Fibroblast of peridontal ligament (primary cell): ENCODE measurements around the gene UBE2QL1.

ENCODE experiments used
- DNase-seq: peaks from one replicate; pipeline ENCODE4 v3.0.0-alpha.2; 2010; ENCODE audit errors: extremely low read depth

The UBE2QL1 gene

DNA sequence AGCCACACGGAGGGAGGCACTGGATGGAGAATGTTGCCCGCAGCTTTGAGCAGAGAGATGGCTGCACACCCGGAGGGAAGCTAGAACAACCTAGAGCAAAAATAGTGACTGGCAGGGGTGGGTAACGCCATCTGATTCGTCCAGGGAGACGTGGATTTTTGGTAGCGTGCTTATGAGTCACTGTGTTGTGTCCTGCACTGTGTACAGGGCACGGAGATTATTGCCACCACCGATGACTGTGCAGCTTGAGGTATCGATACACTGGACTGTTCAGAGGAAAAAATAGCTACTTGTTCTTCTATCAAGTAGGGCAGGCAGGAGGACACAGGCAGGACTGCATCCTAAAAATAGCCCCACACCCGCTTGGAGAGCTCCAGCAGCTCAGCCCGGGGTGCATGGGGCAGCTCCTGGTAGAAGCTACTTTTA is 6.0 kb downstream of the UBE2QL1 start:
- no peak for DNase-seq

DNA sequence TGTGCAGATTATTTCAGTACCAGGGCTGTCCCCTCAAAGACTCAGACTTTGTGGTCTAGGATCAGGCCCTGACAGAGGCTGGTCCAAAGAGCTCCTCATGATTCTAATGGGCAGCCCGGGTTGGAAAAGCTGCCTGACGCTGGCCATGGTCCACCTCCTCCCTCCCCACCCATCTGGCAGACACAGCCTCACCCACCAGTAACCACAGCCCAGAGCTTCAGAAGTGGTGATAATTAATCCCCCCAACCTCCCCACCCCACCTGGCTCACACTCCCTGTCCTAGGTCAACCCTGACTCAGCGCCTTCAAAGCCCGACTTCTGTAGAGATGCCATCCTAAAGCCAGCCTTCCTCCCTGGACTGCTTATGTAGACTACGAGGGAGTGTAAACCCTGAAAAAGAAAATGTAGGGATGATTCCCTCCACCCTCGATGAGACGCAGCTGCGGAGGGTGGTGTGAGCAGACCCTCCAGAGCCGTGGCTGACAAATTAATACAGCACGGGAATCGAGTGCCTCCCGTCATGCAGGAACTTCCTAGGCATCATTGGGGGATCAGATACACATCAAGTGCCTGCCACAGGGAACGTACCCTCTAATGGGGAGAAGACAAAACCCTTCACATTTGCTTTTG is 7.0 kb downstream of the UBE2QL1 start:
- no peak for DNase-seq

GRCh38 chr5:6456766-6457370 is 8.2 kb downstream of the UBE2QL1 start:
- no peak for DNase-seq

DNA sequence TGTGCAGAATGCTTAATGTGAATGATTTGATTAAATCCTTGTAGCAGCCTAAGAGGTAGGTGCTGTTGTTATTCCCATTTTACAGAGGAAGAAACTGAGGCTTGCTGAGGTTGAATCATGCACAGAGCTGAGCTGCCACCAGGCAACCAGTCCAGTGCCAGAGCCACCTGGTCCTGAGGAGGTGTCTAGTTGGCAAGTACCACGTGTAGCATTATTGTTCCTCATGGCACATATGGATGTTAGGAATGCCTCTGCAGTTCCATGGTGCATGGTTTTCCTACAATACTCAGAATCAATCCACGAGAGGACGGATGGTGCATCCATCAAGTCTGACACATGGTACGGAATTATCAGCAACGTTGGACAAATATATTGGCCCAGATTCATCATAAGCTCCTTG is 8.9 kb downstream of the UBE2QL1 start:
- DNase-seq, result no peak

GRCh38 chr5:6458833-6459232 is 10.2 kb downstream of the UBE2QL1 start:
- DNase-seq, result no peak

- DNase-seq, result no peak
These were observed 11.2 kb downstream of the UBE2QL1 start for GRCh38 chr5:6459896-6460295.

DNA sequence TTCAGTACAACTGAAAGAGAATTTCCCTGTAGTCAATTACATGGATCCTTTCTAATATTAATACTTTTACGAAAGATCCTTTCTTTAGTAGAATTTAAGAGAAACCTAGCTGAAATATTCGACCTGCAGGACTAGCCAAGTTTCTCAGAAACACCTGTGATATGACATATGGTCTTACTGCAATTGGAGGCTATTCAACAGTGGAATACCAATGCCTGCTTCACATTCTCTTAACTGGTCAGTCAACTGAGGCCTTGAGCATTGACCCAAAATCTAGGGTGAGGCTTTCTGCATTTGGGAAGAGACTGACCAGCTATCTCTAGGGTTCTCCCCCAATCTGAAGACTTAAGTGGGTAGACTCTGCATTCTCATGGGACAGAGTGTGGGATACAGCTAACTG is 12.3 kb downstream of the UBE2QL1 start:
- no peak for DNase-seq

- DNase-seq, result no peak
These were observed 13.4 kb downstream of the UBE2QL1 start for GRCh38 chr5:6461793-6462650.

GRCh38 chr5:6462671-6463070 is 14.0 kb downstream of the UBE2QL1 start:
- DNase-seq, result no peak

- no peak for DNase-seq
These were observed 15.8 kb downstream of the UBE2QL1 start for GRCh38 chr5:6464441-6464840.

DNA sequence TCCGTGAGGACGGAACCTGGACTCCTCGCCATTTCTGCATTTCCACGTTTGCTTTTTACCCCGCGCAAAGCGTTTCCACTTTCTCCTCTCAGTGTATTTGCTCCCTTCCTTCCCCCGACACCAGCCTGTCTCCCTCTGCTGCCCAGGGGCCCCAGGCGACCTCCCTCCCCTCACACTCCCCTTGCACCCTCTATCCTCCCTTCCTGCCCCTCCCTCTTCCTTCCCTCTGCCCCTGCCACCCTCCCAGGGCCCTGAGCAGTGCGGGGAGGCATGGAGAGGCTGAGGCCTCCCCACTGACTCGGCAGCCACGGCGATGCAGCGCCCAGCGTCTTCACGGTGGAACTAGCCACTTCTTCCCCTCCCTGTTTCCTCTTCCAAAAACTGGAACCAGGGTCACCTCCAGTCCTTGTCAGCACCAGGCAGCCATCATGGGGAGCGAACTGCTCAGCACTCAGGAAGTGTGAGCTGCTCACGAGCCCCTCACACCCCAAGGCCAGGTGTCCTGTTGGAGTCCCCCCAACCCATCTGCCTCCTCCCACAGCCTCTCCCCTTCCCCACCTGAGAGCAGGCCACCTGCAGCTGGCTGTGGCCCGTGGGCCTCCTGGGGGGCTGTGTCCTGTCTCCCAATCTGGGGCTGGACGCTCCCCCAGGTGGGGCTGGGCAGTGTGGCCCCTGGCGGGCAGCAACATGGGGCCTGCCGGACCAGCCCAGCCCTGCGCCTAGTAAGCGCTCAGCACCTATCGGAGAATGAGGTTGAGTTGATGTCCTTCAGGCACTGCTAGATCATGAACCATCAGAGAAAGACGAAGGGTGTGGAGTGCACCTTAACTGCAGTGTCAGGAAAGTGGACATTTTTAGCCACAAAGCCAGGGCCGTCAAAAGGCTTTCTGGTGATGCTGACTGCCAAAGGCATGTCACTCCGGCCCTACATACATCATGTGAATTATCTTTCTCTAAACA is 17.5 kb downstream of the UBE2QL1 start:
- no peak for DNase-seq

DNA sequence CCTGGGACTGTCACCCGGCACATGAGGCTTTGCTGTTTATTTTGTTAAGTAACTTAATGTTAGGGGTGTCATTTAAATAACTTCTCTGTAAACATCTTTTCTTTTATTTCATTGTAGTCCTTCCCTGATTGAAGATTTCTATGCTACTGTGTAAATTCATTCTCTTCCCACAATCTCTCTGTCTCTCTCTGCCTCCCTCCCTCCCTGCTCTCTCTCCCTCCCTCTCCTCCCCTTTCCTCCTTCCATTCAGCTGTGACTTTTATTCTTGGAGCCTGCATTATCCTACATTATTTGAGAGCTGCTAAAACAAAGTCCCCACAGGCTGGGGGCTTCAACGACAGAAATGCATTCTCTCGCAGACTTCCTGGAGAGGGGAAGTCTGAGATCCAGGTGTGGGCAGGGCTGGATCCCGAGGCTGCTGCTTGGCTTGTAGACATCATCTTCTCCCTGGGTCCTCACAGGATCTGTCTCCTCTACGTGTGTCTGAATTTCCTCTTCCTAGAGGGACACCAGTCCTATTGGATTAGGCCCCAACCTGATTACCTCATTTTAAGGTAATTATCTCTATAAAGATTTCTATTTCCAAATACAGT is 18.4 kb downstream of the UBE2QL1 start:
- no peak for DNase-seq

- no peak for DNase-seq
These were observed 18.9 kb downstream of the UBE2QL1 start for GRCh38 chr5:6467591-6467990.

DNA sequence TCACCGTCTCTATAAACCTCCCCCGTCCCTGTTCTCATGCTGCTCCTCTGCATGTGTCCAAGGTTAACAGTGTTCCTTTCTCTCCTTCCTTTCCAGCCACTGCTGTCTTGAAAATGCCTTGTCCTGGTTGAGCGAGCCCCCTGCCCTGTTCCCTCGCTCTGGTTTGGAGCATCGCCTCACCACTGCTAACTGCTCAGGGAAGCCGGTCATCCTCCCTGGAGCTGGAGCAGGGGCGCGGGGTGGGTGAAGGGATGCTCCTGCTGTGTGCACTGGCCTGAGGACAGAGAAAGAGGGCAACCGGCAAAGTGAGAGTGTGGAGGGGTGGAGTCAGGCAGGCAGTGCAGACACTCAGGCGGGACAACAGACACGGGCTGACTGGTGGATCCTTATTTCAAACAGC is 19.4 kb downstream of the UBE2QL1 start:
- DNase-seq, result no peak

DNA sequence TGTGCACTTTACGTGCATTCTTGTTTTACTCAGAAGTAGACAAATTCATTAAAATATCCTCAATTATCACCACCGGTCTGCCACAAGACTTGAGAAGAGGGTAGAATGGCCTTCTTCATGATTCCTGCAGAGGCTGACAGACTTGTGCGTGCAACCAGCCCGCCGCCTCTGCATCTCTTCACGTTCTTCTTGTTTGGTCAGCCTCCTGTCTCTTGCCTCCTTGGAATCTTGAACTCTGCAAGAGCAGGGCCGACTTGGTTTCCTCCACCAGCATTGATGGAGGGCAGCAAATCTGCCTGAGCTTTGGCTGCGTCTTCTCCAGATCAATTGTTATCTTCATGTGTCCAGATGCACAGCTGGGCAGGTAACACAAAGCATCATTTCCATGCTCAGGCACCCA is 20.2 kb downstream of the UBE2QL1 start:
- DNase-seq, result no peak

GRCh38 chr5:6469836-6470235 is 21.2 kb downstream of the UBE2QL1 start:
- DNase-seq, result no peak

DNA sequence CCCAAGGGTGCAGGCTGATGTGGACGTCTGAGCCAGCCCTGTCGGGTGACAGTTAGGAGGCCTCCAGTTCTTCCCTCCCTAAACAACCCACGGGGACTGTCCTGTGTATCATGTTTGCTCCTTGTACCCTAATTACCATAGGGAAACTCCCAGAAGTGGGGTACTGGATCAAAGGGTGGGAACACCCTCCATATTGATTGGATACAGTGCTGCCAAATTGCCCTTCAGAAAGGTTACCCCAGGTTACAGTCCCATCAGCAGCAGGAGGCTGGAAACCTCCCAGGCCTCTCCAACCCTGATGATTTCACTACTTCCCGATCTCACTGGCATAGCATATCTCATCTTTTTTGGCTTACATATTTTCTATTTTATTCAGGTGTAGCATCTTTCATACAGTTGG is 22.0 kb downstream of the UBE2QL1 start:
- DNase-seq, result no peak

DNA sequence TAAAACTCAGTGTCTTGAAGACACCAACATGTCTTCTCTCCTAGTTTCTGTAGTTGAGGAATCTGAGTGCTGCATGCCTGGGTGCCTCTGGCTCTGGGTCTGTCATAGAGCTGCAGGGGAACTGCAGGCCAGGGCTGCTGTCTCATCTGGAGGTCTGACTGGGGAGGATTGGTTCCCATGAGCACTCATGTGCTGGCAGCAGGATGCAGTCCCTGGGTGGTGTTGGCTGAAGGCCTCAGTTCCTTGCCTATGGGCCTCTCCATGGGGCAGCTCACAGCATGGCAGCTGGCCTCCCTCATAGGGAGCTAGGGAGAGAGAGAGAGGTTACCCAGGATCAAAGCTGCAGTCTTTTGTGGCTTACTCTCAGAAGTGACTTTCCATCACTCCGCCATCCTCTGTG is 22.6 kb downstream of the UBE2QL1 start:
- no peak for DNase-seq

DNA sequence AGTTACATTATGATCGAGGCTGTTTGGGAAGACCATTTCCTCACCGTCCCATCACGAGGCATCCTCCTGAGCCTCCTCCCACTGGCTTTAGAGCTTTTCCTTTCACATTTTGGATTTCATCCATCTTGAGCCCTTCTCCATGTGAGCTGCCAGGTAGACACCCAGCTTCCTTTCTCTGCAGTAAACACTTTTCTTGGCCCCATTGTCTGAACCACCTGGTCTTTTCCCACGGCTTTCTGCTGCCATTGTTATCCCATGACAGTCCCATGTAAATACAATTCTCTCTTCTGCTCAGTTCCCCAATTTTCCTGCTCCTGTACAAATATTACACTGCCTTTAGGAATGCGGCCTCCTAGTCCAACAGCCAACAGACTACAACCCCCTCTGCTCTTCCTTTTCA is 24.1 kb downstream of the UBE2QL1 start:
- no peak for DNase-seq

GRCh38 chr5:6473284-6473683 is 24.6 kb downstream of the UBE2QL1 start:
- DNase-seq, result no peak

GRCh38 chr5:6475626-6476312 is 27.1 kb downstream of the UBE2QL1 start:
- no peak for DNase-seq
